ENCODE measurements around the gene KCND2.

KCND2 gene

GRCh38 chr7:120442838-120443237, 169.9 kb downstream of the KCND2 start:
- no peak for DNase-seq (ENCODE audit: low read depth)
- H3K4me3 ChIP-seq (ENCODE audit: control insufficient read depth, low read depth, low read length), result no peak overlapping the region
- TF ChIP-seq, protein P1, sequence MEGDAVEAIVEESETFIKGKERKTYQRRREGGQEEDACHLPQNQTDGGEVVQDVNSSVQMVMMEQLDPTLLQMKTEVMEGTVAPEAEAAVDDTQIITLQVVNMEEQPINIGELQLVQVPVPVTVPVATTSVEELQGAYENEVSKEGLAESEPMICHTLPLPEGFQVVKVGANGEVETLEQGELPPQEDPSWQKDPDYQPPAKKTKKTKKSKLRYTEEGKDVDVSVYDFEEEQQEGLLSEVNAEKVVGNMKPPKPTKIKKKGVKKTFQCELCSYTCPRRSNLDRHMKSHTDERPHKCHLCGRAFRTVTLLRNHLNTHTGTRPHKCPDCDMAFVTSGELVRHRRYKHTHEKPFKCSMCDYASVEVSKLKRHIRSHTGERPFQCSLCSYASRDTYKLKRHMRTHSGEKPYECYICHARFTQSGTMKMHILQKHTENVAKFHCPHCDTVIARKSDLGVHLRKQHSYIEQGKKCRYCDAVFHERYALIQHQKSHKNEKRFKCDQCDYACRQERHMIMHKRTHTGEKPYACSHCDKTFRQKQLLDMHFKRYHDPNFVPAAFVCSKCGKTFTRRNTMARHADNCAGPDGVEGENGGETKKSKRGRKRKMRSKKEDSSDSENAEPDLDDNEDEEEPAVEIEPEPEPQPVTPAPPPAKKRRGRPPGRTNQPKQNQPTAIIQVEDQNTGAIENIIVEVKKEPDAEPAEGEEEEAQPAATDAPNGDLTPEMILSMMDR (IDR thresholded peaks at IDR 0.05; ENCODE audit: control insufficient read depth, insufficient read depth, low read depth, low read length, missing control alignments), result no peak

DNA sequence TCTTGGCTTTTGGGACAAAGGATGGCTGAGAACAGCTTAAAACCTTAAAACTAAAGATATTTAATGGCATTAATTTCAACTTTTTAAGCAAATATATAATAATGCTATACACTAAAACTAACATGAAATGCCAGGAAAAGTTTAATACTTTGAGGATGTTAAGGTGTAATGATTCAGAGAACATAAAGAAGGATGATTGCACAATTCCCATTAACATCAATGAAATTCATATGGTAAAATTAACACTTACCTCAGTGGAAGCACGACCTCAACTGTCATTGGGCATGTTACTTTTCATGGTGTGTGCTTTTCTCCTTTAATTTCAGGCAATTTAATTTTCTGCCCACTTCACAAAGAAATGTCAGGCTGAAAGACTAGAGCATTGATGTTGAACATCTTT, 171.7 kb downstream of the KCND2 start:
- TF ChIP-seq, protein P1 (IDR thresholded peaks at IDR 0.05; ENCODE audit: control insufficient read depth, insufficient read depth, low read depth, low read length, missing control alignments), result no peak
- no peak for DNase-seq (ENCODE audit: low read depth)
- H3K4me3 ChIP-seq (ENCODE audit: control insufficient read depth, low read depth, low read length), result no peak overlapping the region

DNA sequence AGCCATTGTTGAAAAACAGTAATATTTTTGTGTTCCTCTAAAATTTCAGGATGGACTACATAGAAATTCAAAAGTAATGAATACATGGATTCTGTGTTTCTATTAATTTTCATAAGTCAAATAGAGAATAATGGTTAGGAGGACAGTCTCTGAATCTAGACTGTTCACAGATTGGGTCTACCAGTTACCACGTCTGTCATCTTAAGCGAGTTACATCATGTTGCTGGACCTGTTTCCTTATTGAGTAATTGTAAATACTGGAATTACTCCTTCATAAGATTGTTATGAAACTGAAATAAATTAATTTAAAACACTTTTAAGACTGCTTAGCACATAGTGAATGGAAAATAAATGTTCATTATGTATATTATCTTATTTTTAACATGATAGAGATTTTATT, 172.3 kb downstream of the KCND2 start:
- DNase-seq (ENCODE audit: low read depth), result no peak
- TF ChIP-seq, protein P1 (IDR thresholded peaks at IDR 0.05; ENCODE audit: control insufficient read depth, insufficient read depth, low read depth, low read length, missing control alignments), result no peak
- H3K4me3 ChIP-seq (ENCODE audit: control insufficient read depth, low read depth, low read length), result no peak overlapping the region

- no peak for DNase-seq (ENCODE audit: low read depth)
- TF ChIP-seq, protein P1 (IDR thresholded peaks at IDR 0.05; ENCODE audit: control insufficient read depth, insufficient read depth, low read depth, low read length, missing control alignments), result no peak
- no peak overlapping the region for H3K4me3 ChIP-seq (ENCODE audit: control insufficient read depth, low read depth, low read length)
Measured at GRCh38 chr7:120452665-120453064, 179.7 kb downstream of the KCND2 start.

GRCh38 chr7:120456699-120457098, 183.7 kb downstream of the KCND2 start:
- TF ChIP-seq, protein P1 (IDR thresholded peaks at IDR 0.05; ENCODE audit: control insufficient read depth, insufficient read depth, low read depth, low read length, missing control alignments), result no peak
- no peak for DNase-seq (ENCODE audit: low read depth)
- H3K4me3 ChIP-seq (ENCODE audit: control insufficient read depth, low read depth, low read length), result no peak overlapping the region

DNA sequence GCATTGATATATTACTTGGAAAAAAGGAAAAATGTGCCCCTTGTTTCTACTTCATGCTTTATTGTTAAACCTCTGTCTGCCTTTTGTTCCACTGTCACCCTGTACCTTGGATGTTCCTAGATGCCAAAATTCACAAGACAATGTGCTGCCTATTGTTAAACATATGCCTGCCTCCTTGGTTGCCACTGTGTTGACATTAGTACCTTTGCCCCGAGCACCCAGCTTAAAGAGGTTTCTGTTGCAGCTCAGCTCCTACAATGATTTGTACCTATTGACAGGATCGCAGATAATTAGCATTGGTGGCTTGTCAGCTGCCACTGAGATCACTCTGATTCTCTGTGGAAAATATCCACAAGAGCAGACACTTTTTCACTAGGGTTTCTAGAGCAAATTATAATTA, 188.0 kb downstream of the KCND2 start:
- no peak for DNase-seq (ENCODE audit: low read depth)
- no peak overlapping the region for H3K4me3 ChIP-seq (ENCODE audit: control insufficient read depth, low read depth, low read length)
- TF ChIP-seq, protein P1 (IDR thresholded peaks at IDR 0.05; ENCODE audit: control insufficient read depth, insufficient read depth, low read depth, low read length, missing control alignments), result no peak

- TF ChIP-seq, protein P1 (IDR thresholded peaks at IDR 0.05; ENCODE audit: control insufficient read depth, insufficient read depth, low read depth, low read length, missing control alignments), result no peak
- DNase-seq (ENCODE audit: low read depth), result no peak
- no peak overlapping the region for H3K4me3 ChIP-seq (ENCODE audit: control insufficient read depth, low read depth, low read length)
Measured at GRCh38 chr7:120462991-120463390, 190.0 kb downstream of the KCND2 start.

Measured in AG09309 (cell line).